OCI-LY7 (cell line): Measurements from ENCODE around the gene SGO2. TPM values are rescaled to one million over a fixed set of nuclear protein-coding genes. Genes with fewer than 3 reads are reported as not detected.

Source experiments
- BruUV-seq: library from RNA; stranded (reverse); fragments of 400-500 nt; replicated peaks from 2 replicates; lab custom pipeline; 2021; lab: Mats Ljungman, UMichigan
- CTCF ChIA-PET: fragments of 300-600 bp; sonication (Branson Sonifier 250); formaldehyde crosslinking; loops from one replicate; lab custom pipeline; 2022; ENCODE audit warnings: antibody characterized with exemption; ENCODE audit not compliant: unreplicated experiment; lab: Charles Lee
- POLR2A ChIA-PET: fragments of 300-600 bp; sonication (Branson Sonifier 250); formaldehyde crosslinking; loops from one replicate; lab custom pipeline; 2022; ENCODE audit warnings: antibody characterized with exemption; lab: Charles Lee
- DNase-seq: peaks from one replicate; pipeline ENCODE4 v3.0.0-alpha.2; 2015; ENCODE audit warnings: low spot score
- H2AFZ ChIP-seq: fragments of 200-600 bp; sonication (generic), shearing (Covaris generic); 2 replicates; pipeline ENCODE4 v1.6.1; 2014; ENCODE audit warnings: mild to moderate bottlenecking, antibody characterized with exemption, low read length, moderate library complexity
- H3K27ac ChIP-seq: fragments of 200-600 bp; sonication (generic); 2 replicates; pipeline ENCODE4 v1.5.1; 2014; ENCODE audit warnings: mixed run types, low read depth, mild to moderate bottlenecking, moderate library complexity, low read length, inconsistent platforms; ENCODE audit not compliant: poor library complexity, severe bottlenecking
- H3K36me3 ChIP-seq: fragments of 200-600 bp; sonication (generic); 2 replicates; pipeline ENCODE4 v1.6.1; 2014; ENCODE audit warnings: mild to moderate bottlenecking, antibody characterized with exemption, low read length, moderate library complexity, mixed read lengths; ENCODE audit not compliant: insufficient read depth
- H3K4me1 ChIP-seq: fragments of 200-600 bp; sonication (generic); 2 replicates; pipeline ENCODE4 v1.5.1; 2014; ENCODE audit warnings: mild to moderate bottlenecking, low read length; ENCODE audit not compliant: insufficient read depth, poor library complexity, severe bottlenecking
- H3K4me2 ChIP-seq: fragments of 200-600 bp; sonication (generic); 2 replicates; pipeline ENCODE4 v1.6.1; 2014; ENCODE audit warnings: mild to moderate bottlenecking, low read length
- H3K4me3 ChIP-seq: fragments of 200-600 bp; sonication (generic); 2 replicates; pipeline ENCODE4 v1.5.1; 2014; ENCODE audit warnings: mild to moderate bottlenecking, low read depth, low read length; ENCODE audit not compliant: poor library complexity, severe bottlenecking
- H3K79me2 ChIP-seq: fragments of 200-600 bp; sonication (generic); 2 replicates; pipeline ENCODE4 v1.6.1; 2016; ENCODE audit warnings: low read depth, mild to moderate bottlenecking, low read length, moderate library complexity, mixed read lengths; ENCODE audit not compliant: insufficient read depth
- H3K9me2 ChIP-seq: fragments of 200-600 bp; sonication (generic); 2 replicates; pipeline ENCODE4 v1.6.1; 2016; ENCODE audit warnings: mild to moderate bottlenecking, low read length, mixed read lengths; ENCODE audit not compliant: insufficient read depth
- H3K9me3 ChIP-seq: fragments of 200-600 bp; sonication (generic); 2 replicates; pipeline ENCODE4 v1.6.1; 2014; ENCODE audit warnings: mild to moderate bottlenecking, mixed run types, low read length, mixed read lengths
- H4K20me1 ChIP-seq: fragments of 200-600 bp; sonication (generic); 2 replicates; pipeline ENCODE4 v1.6.1; 2014; ENCODE audit warnings: mild to moderate bottlenecking, antibody characterized with exemption, low read length, moderate library complexity, mixed read lengths; ENCODE audit not compliant: insufficient read depth
- CTCF ChIP-seq: fragments of 200-600 bp; sonication (generic); conservative IDR thresholded peaks from 2 replicates; pipeline ENCODE4 v1.5.1; 2014; ENCODE audit warnings: mild to moderate bottlenecking, antibody characterized with exemption, low read length, moderate library complexity, mixed read lengths
- EZH2phosphoT487 ChIP-seq: fragments of 200-600 bp; sonication (generic); IDR thresholded peaks from 2 replicates; pipeline ENCODE4 v1.6.1; 2018; ENCODE audit warnings: low read depth, borderline replicate concordance, mild to moderate bottlenecking, mixed run types, antibody characterized with exemption, low read length, moderate library complexity, mixed read lengths
- intact Hi-C: fragments of 100-400 bp; cut with micrococcal nuclease; formaldehyde crosslinking; loops from one replicate; pipeline ENCODE4 v1.10.0; 2022; ENCODE audit not compliant: unreplicated experiment
- total RNA-seq, 2 experiments: library from RNA; depleted of rRNA in 1 of 2; stranded (reverse); fragments of >200 nt in 1 of 2; shearing (Covaris generic) in 1 of 2; gene quantifications; 2 replicates each; pipeline ENCODE4 v1.2.3, GENCODE V29; 2014 to 2022

The SGO2 gene
- total RNA-seq, 2 experiments from 2014 or later = 29.3 to 55.3 TPM

DNA sequence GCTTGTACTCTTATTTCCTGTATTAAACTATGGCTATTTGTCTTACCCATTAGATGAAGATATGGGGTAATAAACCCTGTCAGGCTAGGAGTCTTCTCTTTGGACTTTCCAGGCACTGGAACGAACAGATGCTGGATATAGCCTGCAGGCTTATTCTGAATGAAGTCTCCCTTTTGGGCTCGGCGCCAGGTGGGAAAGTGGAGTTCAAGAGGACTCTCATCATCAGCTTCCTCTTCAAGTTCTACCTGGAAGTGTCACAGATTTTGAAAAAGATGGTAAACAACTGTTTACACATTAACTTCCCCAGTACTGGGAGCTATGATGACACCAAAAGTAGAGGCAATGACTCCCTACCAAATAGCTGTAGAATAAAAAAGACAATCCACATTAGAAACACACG is 87.7 kb downstream of the SGO2 start:
- no peaks in the 10 kb centered on the region for H3K36me3 ChIP-seq
- H3K9me3 ChIP-seq = no peaks in the 10 kb centered on the region
- no peak overlapping the region for H3K4me3 ChIP-seq
- H2AFZ ChIP-seq = no peak overlapping the region
- H3K9me2 ChIP-seq = no peaks in the 10 kb centered on the region
- CTCF ChIA-PET = no interaction called here
- peaks cover 24% of the 10 kb centered on the region for H3K4me1 ChIP-seq
- DNase-seq = no peak
- no peak for TF ChIP-seq CTCF
- no peak for TF ChIP-seq EZH2phosphoT487
- no peaks in the 10 kb centered on the region for H3K79me2 ChIP-seq
- no peak overlapping the region for H3K27ac ChIP-seq
- POLR2A ChIA-PET = interaction anchor here (1.0 to 3.7 kb wide), 4 partner anchors 10 to 176 kb away, joined by 3 to 18 read pairs (median 5); no protein-coding TSS in a partner anchor
- intact Hi-C loops = no loop called here
- no peak overlapping the region for H3K4me2 ChIP-seq
- H4K20me1 ChIP-seq = no peaks in the 10 kb centered on the region
- no TSS peak for BruUV-seq

DNA sequence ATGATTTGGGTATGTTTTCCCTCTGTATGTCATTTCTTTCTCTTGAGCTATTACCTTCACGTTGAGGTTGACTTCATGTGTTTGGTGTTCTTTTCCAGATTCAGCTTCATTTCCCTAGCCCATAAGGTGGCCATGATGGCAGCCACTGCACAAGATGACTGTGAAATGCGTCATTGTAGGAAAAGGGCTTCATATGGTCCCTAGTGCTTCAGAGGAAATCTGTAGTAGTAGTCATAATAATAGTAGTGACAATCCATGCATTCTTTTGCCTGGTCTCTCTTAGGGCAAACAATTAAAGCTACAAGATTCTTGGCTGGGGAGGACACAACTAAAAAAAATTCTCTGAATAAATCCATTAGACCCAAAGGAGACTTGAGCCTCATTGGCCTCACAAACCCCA is 88.2 kb downstream of the SGO2 start:
- no peak for DNase-seq
- Histone ChIP-seq H3K9me2 (no peaks in the 10 kb centered on the region), H3K4me3 (no peak overlapping the region), H4K20me1 (no peaks in the 10 kb centered on the region), H3K79me2 (no peaks in the 10 kb centered on the region), H3K4me2 (no peak overlapping the region), H3K4me1 (peaks cover 24% of the 10 kb centered on the region), H2AFZ (no peak overlapping the region), H3K36me3 (no peaks in the 10 kb centered on the region), H3K27ac (no peak overlapping the region), H3K9me3 (no peaks in the 10 kb centered on the region)
- ChIA-PET POLR2A (interaction anchor here (1.0 to 3.7 kb wide), 4 partner anchors 10 to 176 kb away, joined by 3 to 18 read pairs (median 5); no protein-coding TSS in a partner anchor), CTCF (no interaction called here)
- intact Hi-C loops = no loop called here
- BruUV-seq = no TSS peak
- TF ChIP-seq EZH2phosphoT487 (no peak), CTCF (no peak)

GRCh38 chr2:200615247-200615646 is 89.2 kb downstream of the SGO2 start:
- intact Hi-C loops = no loop called here
- BruUV-seq = no TSS peak
- peaks cover 24% of the 10 kb centered on the region for H3K4me1 ChIP-seq

More at GRCh38 chr2:200615247-200615646, 89.2 kb downstream of the SGO2 start:
- Histone ChIP-seq H3K4me2 (no peak overlapping the region), H3K79me2 (no peaks in the 10 kb centered on the region), H3K9me2 (no peaks in the 10 kb centered on the region), H3K9me3 (no peaks in the 10 kb centered on the region), H4K20me1 (no peaks in the 10 kb centered on the region), H2AFZ (no peak overlapping the region), H3K36me3 (no peaks in the 10 kb centered on the region), H3K4me3 (no peak overlapping the region), H3K27ac (no peak overlapping the region)
- TF ChIP-seq CTCF = no peak
- no peak for TF ChIP-seq EZH2phosphoT487
- ChIA-PET POLR2A (interaction anchor here (0.7 to 3.7 kb wide), 5 partner anchors 11 to 774 kb away, joined by 3 to 18 read pairs (median 4); no protein-coding TSS in a partner anchor), CTCF (no interaction called here)
- no peak for DNase-seq
